HepG2 (cell line): ENCODE measurements around the gene IGF2. TPM values are rescaled to one million over a fixed set of nuclear protein-coding genes. Genes with fewer than 3 reads are reported as not detected.

Experiments used
- CCAR2 ChIP-seq: fragments of 200-400 bp; formaldehyde crosslinking; optimal IDR thresholded peaks from 2 replicates; pipeline ENCODE3; 2018; ENCODE audit warnings: low read depth, mild to moderate bottlenecking, low read length, moderate library complexity
- EZH2 ChIP-seq: conservative IDR thresholded peaks from 2 replicates; pipeline ENCODE4 v1.6.1; 2012; ENCODE audit warnings: mild to moderate bottlenecking, low read depth, low read length, moderate library complexity
- FOXA3 ChIP-seq: IDR thresholded peaks from 2 replicates; pipeline ENCODE4 v1.6.1; 2016; ENCODE audit warnings: missing genetic modification reagents, missing compliant biosample characterization
- HNRNPK ChIP-seq: fragments of 200-400 bp; formaldehyde crosslinking; IDR thresholded peaks from 2 replicates; pipeline ENCODE4 v1.6.1; 2018; ENCODE audit warnings: low read length, low read depth, moderate library complexity, mild to moderate bottlenecking; ENCODE audit not compliant: poor library complexity, severe bottlenecking
- MEIS1 ChIP-seq: sonication (generic); formaldehyde crosslinking; IDR thresholded peaks from 2 replicates; pipeline ENCODE4 v1.9.0; 2021; ENCODE audit warnings: mild to moderate bottlenecking, missing genetic modification reagents, moderate library complexity, borderline replicate concordance
- NFE2L2 ChIP-seq: fragments of 150-350 bp; IDR thresholded peaks from 2 replicates; pipeline ENCODE4 v1.6.1; 2014; ENCODE audit warnings: low read length
- RBM22 ChIP-seq: fragments of 200-400 bp; formaldehyde crosslinking; optimal IDR thresholded peaks from 2 replicates; pipeline ENCODE3; 2017; ENCODE audit warnings: mild to moderate bottlenecking, low read length, moderate library complexity
- SPEN ChIP-seq: sonication (generic); formaldehyde crosslinking; IDR thresholded peaks from 2 replicates; pipeline ENCODE4 v1.5.1; 2020; ENCODE audit warnings: low read depth, mild to moderate bottlenecking, missing genetic modification reagents
- SRF ChIP-seq: IDR thresholded peaks from 2 replicates; pipeline ENCODE4 v1.6.1; 2011; ENCODE audit warnings: mild to moderate bottlenecking, low read depth, low read length, moderate library complexity
- ZNF230 ChIP-seq: sonication (generic); formaldehyde crosslinking; IDR thresholded peaks from 2 replicates; pipeline ENCODE4 v1.4.0; 2020; ENCODE audit warnings: mild to moderate bottlenecking, missing genetic modification reagents
- ZNF550 ChIP-seq: sonication (generic); formaldehyde crosslinking; IDR thresholded peaks from 2 replicates; pipeline ENCODE4 v1.4.0; 2020; ENCODE audit warnings: mild to moderate bottlenecking, missing genetic modification reagents, borderline replicate concordance
- ZNF598 ChIP-seq: sonication (generic); formaldehyde crosslinking; IDR thresholded peaks from 2 replicates; pipeline ENCODE4 v1.5.1; 2020; ENCODE audit warnings: mild to moderate bottlenecking, missing genetic modification reagents, borderline replicate concordance
- ZNF607 ChIP-seq: sonication (generic); formaldehyde crosslinking; IDR thresholded peaks from 2 replicates; pipeline ENCODE4 v1.5.1; 2020; ENCODE audit warnings: missing genetic modification reagents, mild to moderate bottlenecking, borderline replicate concordance
- ZNF644 ChIP-seq: IDR thresholded peaks from 2 replicates; pipeline ENCODE4 v1.6.1; 2016; ENCODE audit warnings: low read depth
- ZSCAN31 ChIP-seq: sonication (generic); formaldehyde crosslinking; IDR thresholded peaks from 2 replicates; pipeline ENCODE4 v1.5.0; 2020; ENCODE audit warnings: low read depth, mild to moderate bottlenecking, missing genetic modification reagents
- polyA plus RNA-seq, 8 experiments: library from polyadenylated mRNA; depleted of rRNA in 3 of 8; stranded (reverse) in 7 of 8; unstranded in 1 of 8; fragments of >200 nt; fragmentation: Illumina TruSeq in 4 of 8; extraction: Trizol in 4 of 8; gene quantifications; 2 replicates each; pipeline versions ENCODE4 v1.2.1 to v1.2.3, GENCODE V29; 2011 to 2016; ENCODE audit warnings: low read depth in 4 of 8, missing spikeins in 1 of 8, mixed read lengths in 1 of 8; ENCODE audit not compliant: insufficient read depth in 1 of 8
- total RNA-seq, 5 experiments: library from RNA; depleted of rRNA; stranded (reverse); fragments of >200 nt; fragmentation: Illumina TruSeq; extraction: Trizol; gene quantifications; 2 replicates each; pipeline ENCODE4 v1.2.3, GENCODE V29; 2016; ENCODE audit warnings: low read depth in 1 of 5
- TF ChIP-seq, protein P1 (sequence below): sonication (generic); formaldehyde crosslinking; conservative IDR thresholded peaks from 2 replicates; pipeline ENCODE4 v1.8.0; 2022; ENCODE audit warnings: low read depth, missing genetic modification reagents
- TF ChIP-seq, protein P2 (sequence below): sonication (generic); formaldehyde crosslinking; IDR thresholded peaks from 2 replicates; pipeline ENCODE4 v1.5.0; 2020; ENCODE audit warnings: missing genetic modification reagents, mild to moderate bottlenecking, borderline replicate concordance
- TF ChIP-seq, protein P3 (sequence below): sonication (generic); formaldehyde crosslinking; IDR thresholded peaks from 2 replicates; pipeline ENCODE4 v1.8.0; 2022; ENCODE audit warnings: mild to moderate bottlenecking, missing genetic modification reagents; ENCODE audit not compliant: insufficient replicate concordance
- TF ChIP-seq, protein P4 (sequence below): sonication (generic); formaldehyde crosslinking; IDR thresholded peaks from 2 replicates; pipeline ENCODE4 v1.4.0; 2020; ENCODE audit warnings: low read depth, mild to moderate bottlenecking, missing genetic modification reagents
- TF ChIP-seq, protein P5 (sequence below): IDR thresholded peaks from 2 replicates; pipeline ENCODE4 v1.6.1; 2016
- TF ChIP-seq, protein P6 (sequence below): sonication (generic); formaldehyde crosslinking; IDR thresholded peaks from 2 replicates; pipeline ENCODE4 v1.5.0; 2020; ENCODE audit warnings: missing genetic modification reagents

The IGF2 gene
- total and polyA plus RNA-seq, 2 of the 13 experiments (the other 11 are each of a cell fraction or from before 2014, with no cell fraction given) = 79.1 to 254 TPM

DNA sequence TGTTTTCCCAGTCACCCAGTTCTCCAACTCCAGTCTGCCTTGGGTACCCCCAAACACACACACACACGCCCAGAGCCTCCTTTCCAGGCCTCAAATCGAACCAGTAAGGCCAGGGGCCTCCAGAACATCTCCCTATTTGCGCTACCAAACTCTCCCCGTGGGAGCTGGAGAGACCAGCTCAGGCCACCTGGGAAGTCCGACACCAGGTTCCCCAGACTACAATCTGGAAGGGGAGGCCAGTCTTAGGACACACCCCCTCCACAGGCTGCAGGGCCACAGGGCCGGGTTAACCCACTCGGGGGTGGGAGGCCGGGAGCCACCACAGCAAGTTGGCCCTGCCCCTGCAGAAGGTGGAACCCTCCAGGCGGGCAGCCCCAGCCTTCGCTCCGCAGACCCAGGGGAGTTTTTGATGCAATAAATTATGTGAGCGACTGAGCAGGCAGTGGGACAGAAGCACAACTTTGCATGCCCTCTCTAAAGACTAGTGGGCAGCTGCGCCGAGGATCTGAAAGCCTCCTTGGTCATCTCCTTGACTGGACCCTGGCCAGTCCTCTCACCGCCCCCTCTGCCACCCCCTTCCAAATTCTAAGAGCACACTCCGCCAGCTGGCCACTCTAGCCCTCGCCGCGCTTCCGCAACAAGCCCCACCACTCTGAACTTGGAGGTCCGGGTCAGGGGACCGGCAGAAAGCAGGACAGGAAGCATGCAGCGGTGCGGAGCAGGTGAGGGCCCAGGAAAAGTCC lies 2.8 kb downstream of the IGF2 start (continued):
- TF ChIP-seq NFE2L2 (no peak), ZNF598 (CRISPR knock-in tag) (0 out of 2 replicates have a peak, but pooled peaks have one; percentile 47), FOXA3 (CRISPR knock-in tag) (no peak), ZNF607 (CRISPR knock-in tag) (peak; percentile 44; the same call in 1 of the 2 replicates), ZNF230 (CRISPR knock-in tag) (no peak), SPEN (CRISPR knock-in tag) (no peak; the same call in 1 of the 2 replicates), ZNF550 (CRISPR knock-in tag) (no peak), SRF (no peak), ZSCAN31 (CRISPR knock-in tag) (0 out of 2 replicates have a peak, but pooled peaks have one; percentile 17), HNRNPK (no peak), ZNF644 (CRISPR knock-in tag) (no peak), CCAR2 (peak; percentile 25), MEIS1 (CRISPR knock-in tag) (0 out of 2 replicates have a peak, but pooled peaks have one; percentile 10), EZH2 (no peak), RBM22 (peak; percentile 77)
- TF ChIP-seq, protein P1, sequence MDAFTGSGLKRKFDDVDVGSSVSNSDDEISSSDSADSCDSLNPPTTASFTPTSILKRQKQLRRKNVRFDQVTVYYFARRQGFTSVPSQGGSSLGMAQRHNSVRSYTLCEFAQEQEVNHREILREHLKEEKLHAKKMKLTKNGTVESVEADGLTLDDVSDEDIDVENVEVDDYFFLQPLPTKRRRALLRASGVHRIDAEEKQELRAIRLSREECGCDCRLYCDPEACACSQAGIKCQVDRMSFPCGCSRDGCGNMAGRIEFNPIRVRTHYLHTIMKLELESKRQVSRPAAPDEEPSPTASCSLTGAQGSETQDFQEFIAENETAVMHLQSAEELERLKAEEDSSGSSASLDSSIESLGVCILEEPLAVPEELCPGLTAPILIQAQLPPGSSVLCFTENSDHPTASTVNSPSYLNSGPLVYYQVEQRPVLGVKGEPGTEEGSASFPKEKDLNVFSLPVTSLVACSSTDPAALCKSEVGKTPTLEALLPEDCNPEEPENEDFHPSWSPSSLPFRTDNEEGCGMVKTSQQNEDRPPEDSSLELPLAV (CRISPR knock-in tag) = no peak
- TF ChIP-seq, protein P2, sequence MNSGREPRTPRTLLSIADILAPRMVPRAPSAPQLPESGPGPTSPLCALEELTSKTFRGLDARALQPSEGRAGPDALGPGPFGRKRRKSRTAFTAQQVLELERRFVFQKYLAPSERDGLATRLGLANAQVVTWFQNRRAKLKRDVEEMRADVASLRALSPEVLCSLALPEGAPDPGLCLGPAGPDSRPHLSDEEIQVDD (CRISPR knock-in tag) = no peak
- TF ChIP-seq, protein P3, sequence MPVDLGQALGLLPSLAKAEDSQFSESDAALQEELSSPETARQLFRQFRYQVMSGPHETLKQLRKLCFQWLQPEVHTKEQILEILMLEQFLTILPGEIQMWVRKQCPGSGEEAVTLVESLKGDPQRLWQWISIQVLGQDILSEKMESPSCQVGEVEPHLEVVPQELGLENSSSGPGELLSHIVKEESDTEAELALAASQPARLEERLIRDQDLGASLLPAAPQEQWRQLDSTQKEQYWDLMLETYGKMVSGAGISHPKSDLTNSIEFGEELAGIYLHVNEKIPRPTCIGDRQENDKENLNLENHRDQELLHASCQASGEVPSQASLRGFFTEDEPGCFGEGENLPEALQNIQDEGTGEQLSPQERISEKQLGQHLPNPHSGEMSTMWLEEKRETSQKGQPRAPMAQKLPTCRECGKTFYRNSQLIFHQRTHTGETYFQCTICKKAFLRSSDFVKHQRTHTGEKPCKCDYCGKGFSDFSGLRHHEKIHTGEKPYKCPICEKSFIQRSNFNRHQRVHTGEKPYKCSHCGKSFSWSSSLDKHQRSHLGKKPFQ (CRISPR knock-in tag) = no peak
- TF ChIP-seq, protein P4, sequence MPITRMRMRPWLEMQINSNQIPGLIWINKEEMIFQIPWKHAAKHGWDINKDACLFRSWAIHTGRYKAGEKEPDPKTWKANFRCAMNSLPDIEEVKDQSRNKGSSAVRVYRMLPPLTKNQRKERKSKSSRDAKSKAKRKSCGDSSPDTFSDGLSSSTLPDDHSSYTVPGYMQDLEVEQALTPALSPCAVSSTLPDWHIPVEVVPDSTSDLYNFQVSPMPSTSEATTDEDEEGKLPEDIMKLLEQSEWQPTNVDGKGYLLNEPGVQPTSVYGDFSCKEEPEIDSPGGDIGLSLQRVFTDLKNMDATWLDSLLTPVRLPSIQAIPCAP (CRISPR knock-in tag) = no peak
- TF ChIP-seq, protein P5, sequence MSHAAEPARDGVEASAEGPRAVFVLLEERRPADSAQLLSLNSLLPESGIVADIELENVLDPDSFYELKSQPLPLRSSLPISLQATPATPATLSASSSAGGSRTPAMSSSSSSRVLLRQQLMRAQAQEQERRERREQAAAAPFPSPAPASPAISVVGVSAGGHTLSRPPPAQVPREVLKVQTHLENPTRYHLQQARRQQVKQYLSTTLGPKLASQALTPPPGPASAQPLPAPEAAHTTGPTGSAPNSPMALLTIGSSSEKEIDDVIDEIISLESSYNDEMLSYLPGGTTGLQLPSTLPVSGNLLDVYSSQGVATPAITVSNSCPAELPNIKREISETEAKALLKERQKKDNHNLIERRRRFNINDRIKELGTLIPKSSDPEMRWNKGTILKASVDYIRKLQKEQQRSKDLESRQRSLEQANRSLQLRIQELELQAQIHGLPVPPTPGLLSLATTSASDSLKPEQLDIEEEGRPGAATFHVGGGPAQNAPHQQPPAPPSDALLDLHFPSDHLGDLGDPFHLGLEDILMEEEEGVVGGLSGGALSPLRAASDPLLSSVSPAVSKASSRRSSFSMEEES = 0 out of 2 replicates have a peak, but pooled peaks have one; percentile 18
- TF ChIP-seq, protein P6, sequence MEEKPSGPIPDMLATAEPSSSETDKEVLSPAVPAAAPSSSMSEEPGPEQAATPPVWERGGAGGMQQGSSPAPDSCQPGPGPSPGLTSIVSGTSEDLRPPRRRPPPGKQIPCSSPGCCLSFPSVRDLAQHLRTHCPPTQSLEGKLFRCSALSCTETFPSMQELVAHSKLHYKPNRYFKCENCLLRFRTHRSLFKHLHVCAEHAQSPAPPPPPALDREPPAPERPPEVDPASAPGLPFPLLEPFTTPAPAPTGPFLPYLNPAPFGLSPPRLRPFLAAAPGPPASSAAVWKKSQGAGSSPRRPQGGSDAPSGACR (CRISPR knock-in tag) = 0 out of 2 replicates have a peak, but pooled peaks have one; percentile 44
